ENCODE measurements around the gene VAV2. TPM values are rescaled to one million over a fixed set of nuclear protein-coding genes. Genes with fewer than 3 reads are reported as not detected.
A peak's percentile ranks its signal among the peaks of the same experiment; 100 is the strongest.

VAV2 gene
- total and polyA plus RNA-seq, 2 of the 4 experiments (the other 2 are of a cell fraction), result 10.8 to 13.4 TPM

- Histone ChIP-seq H3K4me1 (ENCODE audit: control insufficient read depth, insufficient read depth, low read length) (peaks cover 5% of the 10 kb centered on the region; the same call in 1 of the 2 replicates), H3K56ac (ENCODE audit: extremely low read depth, insufficient read depth, low read length) (no peak overlapping the region), H3K4me2 (ENCODE audit: low read depth, low read length) (no peak overlapping the region), H3K9ac (ENCODE audit: low read depth, low read length) (no peak overlapping the region), H4K5ac (ENCODE audit: low read depth, low read length) (no peak overlapping the region), H2BK20ac (ENCODE audit: low read depth, low read length) (no peak overlapping the region), H3K23ac (ENCODE audit: low read depth, low read length) (no peak overlapping the region), H3K18ac (ENCODE audit: low read depth, low read length) (no peak overlapping the region), H4K8ac (ENCODE audit: low read depth in 2 of 2, low read length in 2 of 2) (no peak overlapping the region), H2AK5ac (ENCODE audit: low read depth, low read length) (no peak overlapping the region), H3K79me1 (ENCODE audit: low read depth in 1 of 2, low read length in 2 of 2) (no peaks in the 10 kb centered on the region), H2BK15ac (ENCODE audit: low read depth, low read length) (no peak overlapping the region), H4K20me1 (ENCODE audit: insufficient read depth, low read length) (no peaks in the 10 kb centered on the region), H3K9me1 (ENCODE audit: insufficient read depth, low read length) (peaks cover 4% of the 10 kb centered on the region; the same call in 1 of the 2 replicates), H3K27ac (ENCODE audit: insufficient read depth, low read length) (no peak overlapping the region), H3K4me3 (ENCODE audit: insufficient read depth, low read depth, low read length) (no peak overlapping the region), H2BK120ac (ENCODE audit: low read depth, low read length) (no peak overlapping the region), H3K14ac (replicated peaks; ENCODE audit: low read depth, low read length) (no peak overlapping the region), H2BK5ac (ENCODE audit: low read depth, low read length, poor library complexity, severe bottlenecking) (no peak overlapping the region), H3K27me3 (ENCODE audit: control insufficient read depth, insufficient read depth, low read length) (peaks cover 7% of the 10 kb centered on the region), H3K4ac (ENCODE audit: low read depth, low read length) (no peak overlapping the region), H2AK9ac (replicated peaks; ENCODE audit: low read depth, low read length, poor library complexity) (peak overlapping the region; percentile 42), H3K36me3 (ENCODE audit: control insufficient read depth, insufficient read depth, low read length) (no peaks in the 10 kb centered on the region), H3K9me3 (ENCODE audit: control insufficient read depth, insufficient read depth, low read length) (no peaks in the 10 kb centered on the region), H2AFZ (replicated peaks; ENCODE audit: low read length, poor library complexity) (peak overlapping the region; percentile 32), H4K91ac (ENCODE audit: insufficient read depth, low read depth, low read length) (no peak overlapping the region)
- dilution Hi-C loops (cut with HindIII; ENCODE audit: low sequenced_read_pairs, unreplicated experiment), result no loop called here
- no TSS peak for BruUV-seq (replicated peaks)
- ChIA-PET POLR2A (ENCODE audit: unreplicated experiment) (no interaction called here), CTCF (interaction anchor here (0.7 to 1.7 kb wide), 3 partner anchors 22 to 251 kb away, joined by 3 to 4 read pairs (median 3); no protein-coding TSS in a partner anchor)
- ATAC-seq (ENCODE audit: low read depth) (no peak), DNase-seq (no peak)
- TF ChIP-seq, protein P1, sequence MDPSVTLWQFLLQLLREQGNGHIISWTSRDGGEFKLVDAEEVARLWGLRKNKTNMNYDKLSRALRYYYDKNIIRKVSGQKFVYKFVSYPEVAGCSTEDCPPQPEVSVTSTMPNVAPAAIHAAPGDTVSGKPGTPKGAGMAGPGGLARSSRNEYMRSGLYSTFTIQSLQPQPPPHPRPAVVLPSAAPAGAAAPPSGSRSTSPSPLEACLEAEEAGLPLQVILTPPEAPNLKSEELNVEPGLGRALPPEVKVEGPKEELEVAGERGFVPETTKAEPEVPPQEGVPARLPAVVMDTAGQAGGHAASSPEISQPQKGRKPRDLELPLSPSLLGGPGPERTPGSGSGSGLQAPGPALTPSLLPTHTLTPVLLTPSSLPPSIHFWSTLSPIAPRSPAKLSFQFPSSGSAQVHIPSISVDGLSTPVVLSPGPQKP (IDR thresholded peaks at IDR 0.05; ENCODE audit: borderline replicate concordance, low read depth, low read length), result no peak
- TF ChIP-seq FOS (IDR thresholded peaks at IDR 0.05; ENCODE audit: low read depth, low read length) (no peak), POLR2A (IDR thresholded peaks at IDR 0.05; ENCODE audit: low read depth, low read length) (no peak), USF2 (IDR thresholded peaks at IDR 0.05; ENCODE audit: low read depth, low read length) (no peak), CEBPB (IDR thresholded peaks at IDR 0.05; ENCODE audit: low read depth, low read length) (no peak), RFX5 (IDR thresholded peaks at IDR 0.05; ENCODE audit: low read depth, low read length) (no peak), CHD1 (IDR thresholded peaks at IDR 0.05; ENCODE audit: low read depth, low read length) (no peak), BHLHE40 (IDR thresholded peaks at IDR 0.05; ENCODE audit: low read depth, low read length) (no peak), SMC3 (IDR thresholded peaks at IDR 0.05; ENCODE audit: low read depth, low read length) (no peak), MAFK (IDR thresholded peaks at IDR 0.05; ENCODE audit: low read depth, low read length) (no peak), RAD21 (IDR thresholded peaks at IDR 0.05; ENCODE audit: low read length) (no peak), CTCF (conservative IDR thresholded peaks at IDR 0.05; ENCODE audit: low read depth, low read length) (no peak), MXI1 (IDR thresholded peaks at IDR 0.05; ENCODE audit: borderline replicate concordance, low read depth, low read length) (no peak)
- in situ Hi-C loops (cut with MboI; ENCODE audit: low sequenced_read_pairs), result no loop called here
- 91% methylated on average over 3 of the region's 7 CpGs; no CpG with 5 or more reads in 1 of the 2 experiments for WGBS, 2 experiments (ENCODE audit: extremely low coverage in 2 of 2, insufficient read length in 1 of 2)
- intact Hi-C loops (cut with micrococcal nuclease), result no loop called here
These were observed 249.9 kb downstream of the VAV2 start for GRCh38 chr9:133742251-133742650.
